Left lobe of liver (tissue), 2 donors: Measurements from ENCODE around the gene NPL. TPM values are rescaled to one million over a fixed set of nuclear protein-coding genes. Genes with fewer than 3 reads are reported as not detected.
A peak's percentile ranks its signal among the peaks of the same experiment; 100 is the strongest.

ENCODE experiments used
- ATAC-seq: fragments of 200-7000 bp; cut with Tn5 transposase; one replicate; pipeline ENCODE4 v1.9.1; 2020; ENCODE audit warnings: mild to moderate bottlenecking, moderate library complexity
- DNase-seq: peaks from one replicate; pipeline ENCODE4 v3.0.0-alpha.2; 2020; ENCODE audit warnings: low spot score
- total RNA-seq: library from RNA; stranded (reverse); gene quantifications from one replicate; pipeline ENCODE4 v1.2.1, GENCODE V29; 2021
- donor health status: DM: no; HTN: no; CAD: no; lungs with moderate emphysema.
- donor health status: DM: no; HTN: yes; CAD: no.

The NPL gene
- total RNA-seq, 1 donor from 2014 or later: 15.0 TPM

DNA sequence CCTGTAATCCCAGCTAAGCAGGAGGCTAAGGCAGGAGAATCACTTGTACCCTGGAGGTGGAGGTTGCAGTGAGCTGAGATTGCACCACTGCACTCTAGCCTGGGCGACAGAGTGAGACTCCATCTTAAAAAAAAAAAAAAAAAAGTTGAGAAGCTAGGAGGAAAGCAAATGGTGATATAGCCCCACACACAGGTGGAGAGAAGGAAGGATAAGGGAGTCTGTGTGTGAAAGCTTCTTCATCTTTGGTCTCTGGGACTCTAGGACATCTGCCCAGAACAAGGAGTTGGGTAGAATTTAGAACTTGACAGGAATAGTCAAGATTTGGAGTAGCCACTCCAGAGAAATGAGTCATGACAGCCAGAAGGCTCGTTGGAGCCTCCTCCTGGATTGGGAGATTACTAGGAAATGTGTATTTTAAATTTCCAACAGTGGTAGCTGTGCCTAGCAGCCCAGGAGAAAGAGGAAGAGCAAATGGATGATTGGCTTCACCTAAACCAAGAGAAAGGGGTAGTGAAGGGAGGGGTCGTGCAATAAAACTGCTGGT lies 19.9 kb downstream of the NPL start:
- DNase-seq (no peak), ATAC-seq (no peak)

DNA sequence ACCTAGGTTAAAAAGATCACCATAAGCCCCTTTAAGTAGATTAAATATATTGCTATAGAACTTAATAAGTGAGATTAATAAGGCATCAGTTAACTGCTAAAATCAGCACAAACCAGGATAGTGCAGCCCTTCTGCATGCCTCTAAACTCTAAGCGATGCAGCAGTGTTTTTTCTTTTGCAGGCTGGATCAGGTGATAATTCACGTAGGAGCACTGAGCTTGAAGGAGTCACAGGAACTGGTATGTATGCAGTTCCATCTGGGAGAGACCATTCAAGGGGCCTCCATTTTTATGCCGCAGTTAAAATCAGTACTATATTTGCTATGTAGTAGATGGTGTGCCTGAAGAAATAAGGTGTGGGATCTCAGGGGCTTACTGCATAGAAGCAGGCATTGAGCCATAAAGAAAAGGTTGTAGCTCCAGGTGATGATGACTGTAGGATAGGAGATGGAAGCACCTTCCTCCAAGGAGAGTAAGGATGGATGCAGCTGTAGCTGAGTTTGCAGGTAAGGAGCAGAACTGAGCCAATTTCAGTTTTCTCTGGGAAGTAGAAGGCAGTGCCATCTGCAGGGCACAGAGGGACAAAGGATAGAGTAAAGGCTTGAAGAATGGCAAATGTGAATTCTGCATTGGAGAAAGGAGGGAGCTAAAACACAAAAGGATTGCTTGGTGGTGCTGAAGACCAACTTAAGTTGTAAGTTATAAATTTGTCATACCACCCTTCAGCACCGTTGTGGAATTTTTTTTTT lies 22.6 kb downstream of the NPL start:
- DNase-seq: no peak
- ATAC-seq: peak; percentile 30

DNA sequence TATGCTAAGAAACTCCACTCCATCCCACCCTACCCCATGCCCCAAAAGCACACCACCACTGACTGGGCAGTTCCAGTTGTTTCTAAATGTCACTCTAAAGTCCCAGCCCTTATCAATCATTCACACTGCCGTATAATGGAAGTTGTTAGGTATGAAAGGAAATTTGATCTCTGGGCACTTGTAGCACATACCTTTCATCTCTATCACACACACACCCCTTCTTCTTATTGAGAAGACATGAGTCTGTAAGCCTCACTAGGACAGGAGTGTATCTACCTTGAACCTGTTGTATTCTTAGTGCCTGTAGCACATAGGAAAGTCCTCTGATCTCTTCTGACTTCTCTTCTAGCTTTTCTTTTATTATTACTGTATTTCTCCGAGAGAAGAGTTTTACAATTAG lies 27.3 kb downstream of the NPL start:
- DNase-seq (no peak), ATAC-seq (no peak)

DNA sequence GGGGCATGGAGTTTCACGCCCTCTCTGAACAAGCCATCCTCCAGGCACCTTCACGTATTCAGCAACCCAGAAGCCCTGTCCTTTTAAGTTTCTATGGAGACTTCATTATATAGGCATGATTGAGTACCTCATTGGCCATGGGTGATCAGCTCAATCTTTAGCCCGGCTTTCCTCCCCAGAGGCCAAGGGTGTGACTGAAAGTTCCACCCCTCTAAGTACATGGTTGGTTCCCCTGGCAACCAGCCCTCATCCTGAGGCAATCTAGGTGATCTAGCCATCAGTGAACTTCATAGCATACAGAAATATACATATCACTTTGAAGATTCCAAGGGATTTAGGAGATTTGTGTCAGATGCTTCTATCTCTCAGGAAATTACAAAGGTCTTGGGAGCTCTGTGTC lies 28.2 kb downstream of the NPL start:
- no peak for ATAC-seq
- no peak for DNase-seq

DNA sequence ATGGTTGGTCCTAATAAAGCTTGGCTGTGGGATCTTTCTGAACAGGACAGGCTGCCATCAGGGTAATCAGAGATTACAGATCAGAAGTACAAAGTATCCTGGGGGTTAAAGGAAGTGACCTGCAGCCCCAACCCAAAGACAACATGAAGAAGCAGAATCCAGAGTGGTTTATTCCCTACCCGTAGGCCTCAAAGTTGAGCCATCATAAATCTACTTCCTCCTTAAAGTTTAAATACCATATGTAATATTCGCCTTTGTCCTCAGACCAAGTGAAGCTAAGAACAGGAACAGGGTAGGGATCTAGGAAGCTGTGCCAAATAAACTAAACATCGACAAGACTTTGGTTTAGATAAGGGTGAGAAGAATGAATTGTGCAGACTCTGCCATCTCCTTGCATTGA lies 33.6 kb downstream of the NPL start:
- ATAC-seq: no peak
- no peak for DNase-seq

DNA sequence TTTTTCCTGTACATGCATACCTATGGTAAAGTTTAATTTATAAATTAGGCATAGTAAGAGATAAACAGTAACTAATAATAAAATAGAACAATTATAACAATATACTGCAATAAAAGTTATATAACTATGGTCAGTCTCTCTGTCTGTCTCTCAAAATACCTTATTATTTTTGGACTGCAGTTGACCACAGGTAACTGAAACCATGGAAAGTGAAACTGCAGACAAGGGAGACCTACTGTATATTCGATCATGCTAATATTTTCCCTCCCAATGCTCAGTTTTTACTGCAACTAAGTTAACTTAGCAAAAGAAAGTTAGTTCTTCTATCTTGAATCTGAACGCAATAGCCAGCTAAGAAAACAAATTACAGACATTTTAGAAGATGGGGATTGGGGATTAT lies 37.3 kb downstream of the NPL start:
- DNase-seq: no peak
- no peak for ATAC-seq

DNA sequence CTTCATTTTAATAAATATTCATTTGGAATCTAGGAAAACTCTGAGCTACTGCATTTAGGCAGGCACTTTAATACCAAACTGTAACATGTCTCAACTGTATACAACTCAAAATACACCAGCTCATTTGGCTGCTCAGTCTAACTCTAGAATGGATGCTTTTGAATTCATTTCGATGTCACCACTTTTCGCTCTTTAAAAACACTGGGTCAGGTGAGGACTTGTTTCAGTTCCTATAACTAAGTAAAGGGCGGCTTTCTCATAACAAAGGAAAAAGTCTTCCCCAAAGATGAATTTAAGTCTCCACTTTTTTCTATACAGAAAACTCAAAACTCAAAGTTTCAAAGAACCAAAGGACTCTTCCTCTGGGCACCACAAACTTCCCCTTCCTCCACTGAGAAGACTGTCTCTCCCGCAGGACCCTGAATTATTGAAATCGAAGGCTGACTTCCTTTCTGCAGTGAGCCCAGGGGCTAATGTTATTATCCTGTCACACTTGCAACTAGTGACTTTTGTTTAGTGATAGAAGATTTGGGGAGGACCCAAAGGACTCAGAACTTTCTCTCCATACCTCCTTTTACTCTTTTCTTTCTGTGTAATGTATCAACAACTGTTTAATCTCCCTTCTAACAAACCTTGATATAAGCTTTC lies 39.8 kb downstream of the NPL start:
- DNase-seq (no peak), ATAC-seq (no peak)

DNA sequence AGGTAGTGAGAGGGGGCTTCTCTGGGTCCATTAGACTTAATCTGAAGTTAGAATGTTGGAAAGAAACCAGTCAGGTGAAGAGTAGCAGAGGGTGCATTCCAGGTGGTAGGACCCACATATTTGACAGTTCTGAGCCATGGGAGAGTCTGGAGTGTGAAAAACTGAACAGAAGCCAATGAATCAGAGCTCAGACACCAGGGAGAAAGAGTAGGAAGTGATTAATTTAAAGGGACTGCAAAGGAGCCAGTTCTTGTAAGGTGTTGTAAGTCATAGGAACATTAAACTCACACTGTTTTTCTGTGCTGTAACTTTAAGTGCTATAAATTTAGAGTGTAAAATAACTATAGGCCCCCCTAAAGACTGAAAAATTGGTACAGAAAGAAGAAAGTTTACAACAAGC lies 43.7 kb downstream of the NPL start:
- ATAC-seq (no peak), DNase-seq (no peak)

DNA sequence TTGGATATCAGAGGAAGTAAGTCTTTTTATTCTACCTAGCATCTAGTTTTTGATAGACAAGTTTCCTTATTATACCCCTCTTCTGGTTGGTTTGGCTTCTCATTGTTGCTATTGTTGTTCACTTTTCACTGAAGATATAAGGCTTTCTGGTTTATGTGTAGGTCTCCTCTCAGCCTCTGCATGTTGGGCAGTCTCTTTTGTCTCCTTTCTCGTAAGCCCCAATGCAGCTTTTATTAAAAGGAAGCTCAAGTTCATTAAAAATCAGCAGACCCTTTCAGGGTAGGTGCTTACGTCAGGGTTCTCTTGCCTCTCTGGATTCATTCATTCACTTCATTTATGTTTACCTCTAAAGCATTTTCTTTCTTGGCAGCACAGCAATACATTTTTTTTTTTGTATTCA lies 44.8 kb downstream of the NPL start:
- no peak for ATAC-seq
- DNase-seq: no peak

DNA sequence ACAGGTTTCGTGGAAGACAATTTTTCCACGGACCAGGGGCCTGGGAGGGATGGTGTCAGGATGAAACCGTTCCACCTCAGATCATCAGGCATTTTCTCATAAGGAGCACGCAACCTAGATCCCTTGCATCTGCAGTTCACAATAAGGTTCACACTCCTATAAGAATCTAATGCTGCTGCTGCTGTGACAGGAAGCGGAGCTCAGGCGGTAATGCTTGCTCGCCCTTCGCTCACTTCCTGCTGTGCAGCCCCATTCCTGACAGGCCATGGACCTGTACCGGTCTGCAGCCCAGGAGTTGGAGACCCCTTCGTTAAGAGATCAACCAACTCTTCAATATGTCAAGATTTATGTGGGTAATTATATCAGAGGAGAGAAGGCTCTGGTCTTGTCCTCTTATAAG lies 46.2 kb downstream of the NPL start:
- no peak for DNase-seq

DNA sequence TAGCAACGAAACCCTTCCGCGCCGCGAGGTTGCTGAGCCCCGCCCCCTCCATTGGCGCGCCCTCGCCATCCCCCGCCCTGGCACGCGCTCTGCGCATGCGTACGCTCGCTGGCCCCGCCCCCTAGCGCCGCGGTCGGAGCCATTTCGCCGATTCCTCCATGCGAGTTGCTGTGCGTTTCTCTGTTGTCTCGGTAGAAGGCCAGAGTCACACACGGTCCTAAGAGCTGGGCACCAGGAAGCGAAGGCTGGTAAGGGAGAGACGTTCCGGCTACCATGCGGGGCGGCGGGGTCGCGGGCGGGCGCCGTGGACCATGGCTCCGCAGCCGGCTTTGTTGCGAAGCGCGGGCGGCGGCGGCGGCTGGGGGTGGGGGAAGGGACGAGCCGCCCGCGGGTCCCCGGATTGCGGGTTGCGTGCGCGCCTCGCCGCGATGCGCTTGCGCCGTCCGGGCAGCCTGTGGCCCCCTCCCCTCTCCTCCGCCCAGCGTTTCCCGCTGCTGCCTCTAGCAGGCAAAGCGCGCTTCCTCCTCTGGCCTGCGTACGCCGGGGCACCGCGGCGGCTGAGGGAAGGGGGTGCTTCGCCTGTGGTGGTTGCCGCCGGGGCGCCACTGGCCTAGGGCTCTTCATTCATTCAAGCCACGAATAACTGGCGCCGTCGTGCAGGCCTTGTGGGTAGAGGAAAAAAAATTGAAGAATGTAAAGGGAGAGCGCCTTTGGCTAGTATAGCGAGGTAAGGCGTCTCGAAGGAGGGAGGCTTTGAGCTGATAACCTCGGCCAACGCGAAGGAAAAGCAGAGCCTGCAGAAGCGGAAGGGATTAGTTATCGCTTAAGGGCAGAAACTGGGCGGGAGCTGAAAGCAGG lies 49.9 kb downstream of the NPL start, which contains the start of gene DHX9:
Gene DHX9, plus strand, starts transcription at position 139 of the 858 bp plus-strand sequence. CDS start 3,220 bp downstream, outside the sequence.
- peak; percentile 94 for ATAC-seq
- peak; percentile 95 for DNase-seq

More for the DNA sequence above, 46.2 kb downstream of the NPL start:
- no peak for ATAC-seq

DNA sequence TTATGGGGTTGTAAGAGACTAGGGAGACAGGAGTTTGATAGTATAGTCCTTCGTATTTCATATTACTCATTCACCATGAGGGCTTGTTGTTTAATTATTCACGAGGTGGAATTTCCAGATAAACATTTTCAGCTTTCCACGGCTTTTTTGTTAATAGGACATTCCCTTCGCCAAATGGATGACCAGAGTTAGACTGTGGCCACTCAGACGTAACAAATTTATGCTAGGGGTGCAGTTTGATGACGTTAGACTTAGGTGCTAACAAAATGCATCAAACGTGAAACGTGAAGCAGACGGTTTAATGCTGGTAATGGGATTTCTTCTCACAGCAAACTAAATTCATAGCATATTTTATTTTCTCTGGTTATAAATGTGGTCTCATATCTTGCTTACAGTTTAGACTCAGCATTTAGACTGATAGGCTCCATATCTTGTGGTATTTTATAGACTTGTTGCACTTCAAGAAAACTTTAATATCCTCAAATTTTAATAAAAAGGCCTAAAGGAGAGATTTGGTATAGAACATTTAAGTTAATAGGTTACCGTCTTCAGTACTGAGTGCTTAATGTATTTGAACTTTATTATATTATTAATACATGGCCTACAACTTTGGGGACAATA lies 51.9 kb downstream of the NPL start:
- ATAC-seq: no peak
- DNase-seq: no peak

DNA sequence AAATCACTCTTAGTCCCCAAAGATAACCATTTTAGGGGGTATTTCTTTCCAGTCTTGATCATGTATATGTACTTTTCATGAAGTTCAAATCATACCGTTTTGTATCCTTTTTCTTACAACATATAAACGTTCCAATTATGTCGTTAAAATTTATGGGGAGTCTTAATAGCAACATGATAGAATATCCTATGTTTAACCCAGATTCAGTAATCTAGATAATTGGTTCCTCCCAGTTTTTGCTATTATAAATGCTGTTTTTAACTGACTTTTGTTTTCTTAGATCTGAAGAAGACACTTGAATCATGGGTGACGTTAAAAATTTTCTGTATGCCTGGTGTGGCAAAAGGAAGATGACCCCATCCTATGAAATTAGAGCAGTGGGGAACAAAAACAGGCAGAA lies 52.7 kb downstream of the NPL start:
- no peak for DNase-seq

DNA sequence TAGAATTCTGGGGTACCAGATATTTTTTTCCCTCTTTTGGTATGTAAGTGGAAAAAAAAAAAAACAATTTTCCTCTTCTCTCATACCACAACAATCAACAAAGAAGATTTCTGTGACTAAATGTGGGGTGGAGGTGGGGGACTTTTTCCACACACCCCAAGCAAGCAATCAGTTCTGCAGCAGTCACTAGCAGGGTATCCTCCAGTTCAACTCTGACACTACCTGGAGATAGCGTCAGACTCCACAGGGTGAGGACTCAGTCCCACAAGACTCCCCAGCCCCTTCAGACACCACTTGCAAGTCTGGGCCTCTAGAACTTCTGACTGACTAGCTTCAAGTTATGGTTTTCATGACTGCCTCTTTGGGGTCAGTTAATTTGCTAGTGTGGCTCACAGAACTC lies 55.8 kb downstream of the NPL start:
- DNase-seq: no peak
- ATAC-seq: no peak

More for the DNA sequence above, 52.7 kb downstream of the NPL start:
- no peak for ATAC-seq

DNA sequence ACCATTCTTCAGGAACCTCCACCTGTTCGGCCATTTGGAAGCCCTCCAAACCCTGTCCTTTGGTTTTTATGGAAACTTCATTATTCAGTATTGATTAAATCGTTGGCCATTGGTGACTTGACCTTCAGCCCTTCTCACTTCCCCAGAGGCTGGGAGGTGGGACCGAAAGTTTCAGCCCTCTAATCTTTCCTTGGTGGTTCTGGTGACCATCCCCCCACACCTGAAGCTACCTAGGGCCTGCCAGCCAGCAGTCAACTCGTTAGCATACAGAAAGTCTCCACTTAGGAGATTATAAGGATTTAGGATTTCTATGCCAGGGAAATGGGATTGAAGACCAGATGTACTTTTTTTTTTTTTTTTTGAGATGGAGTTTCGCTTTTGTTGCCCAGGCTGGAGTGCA lies 56.3 kb downstream of the NPL start:
- no peak for DNase-seq
- ATAC-seq: no peak

DNA sequence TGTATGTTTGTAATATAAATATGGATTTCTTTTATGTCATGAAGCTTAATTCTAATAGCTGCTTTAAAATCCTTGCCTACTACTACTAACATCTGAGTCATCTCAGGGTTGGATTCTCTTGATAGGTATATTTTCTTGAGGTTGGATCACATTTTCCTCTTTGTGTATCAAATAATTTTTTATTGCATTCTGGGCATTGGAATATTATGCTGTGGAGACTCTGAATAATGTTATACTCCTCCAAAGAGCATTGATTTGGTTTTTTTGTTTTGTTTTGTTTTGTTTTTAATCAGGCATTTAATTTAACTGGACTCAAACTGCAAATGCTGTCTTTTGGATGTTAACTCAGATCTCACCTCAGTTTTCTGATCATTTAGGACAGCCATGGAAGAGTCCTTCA lies 57.5 kb downstream of the NPL start:
- DNase-seq: no peak
- ATAC-seq: no peak

DNA sequence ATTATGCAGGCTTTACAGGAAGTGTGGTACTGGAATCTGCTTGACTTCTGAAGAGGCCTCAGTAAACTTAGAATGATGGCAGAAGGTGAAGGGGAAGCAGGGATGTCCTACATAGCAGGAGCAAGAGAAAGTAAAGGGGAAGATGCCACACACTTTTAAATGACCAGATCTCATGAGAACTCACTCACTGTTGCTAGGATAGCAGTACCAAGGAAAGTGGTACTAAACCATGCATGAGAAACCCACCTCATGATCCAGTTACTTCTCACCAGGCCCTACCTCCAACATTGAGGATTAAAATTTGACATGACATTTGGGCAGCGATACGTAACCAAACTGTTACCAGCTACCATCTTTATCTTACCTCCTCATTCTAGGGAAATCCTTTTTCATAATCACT lies 59.2 kb downstream of the NPL start:
- ATAC-seq: no peak

DNA sequence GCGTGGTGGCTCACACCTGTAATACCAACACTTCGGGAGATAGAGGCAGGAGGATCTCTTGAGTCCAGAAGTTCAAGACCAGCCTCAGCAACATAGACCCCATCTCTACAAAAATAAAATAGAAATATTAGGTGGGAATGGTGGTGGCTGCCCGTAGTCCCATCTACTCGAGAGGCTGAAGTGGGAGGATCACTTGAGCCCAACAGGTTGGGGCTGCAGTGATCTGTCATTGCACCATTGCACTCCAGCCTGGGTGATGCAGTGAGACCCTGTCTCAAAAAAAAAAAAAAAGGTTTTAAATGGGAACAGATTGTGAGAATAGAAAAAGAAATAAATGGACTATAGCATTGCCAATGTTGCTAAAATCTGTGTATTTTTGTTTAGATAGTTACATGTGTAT lies 60.7 kb downstream of the NPL start:
- DNase-seq: no peak
- ATAC-seq: no peak

More for the DNA sequence above, 59.2 kb downstream of the NPL start:
- no peak for DNase-seq

DNA sequence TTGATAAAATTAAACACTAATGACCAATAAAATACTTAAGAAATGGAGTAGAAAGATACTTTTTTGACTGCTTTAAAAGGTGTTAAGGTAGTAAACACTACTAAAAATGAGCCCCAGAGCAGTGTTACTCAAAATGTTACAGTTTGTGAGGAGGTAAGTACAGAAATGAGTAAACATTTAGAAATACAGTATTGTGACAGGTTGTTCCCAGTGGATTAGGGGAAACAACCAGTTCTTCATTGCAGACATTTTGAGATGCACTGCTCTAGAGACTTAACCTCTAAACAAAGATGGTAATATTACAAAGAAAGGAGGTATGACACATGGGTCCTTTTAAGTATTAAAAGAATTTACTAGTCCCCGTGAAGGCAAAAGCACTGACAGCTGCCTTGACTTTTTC lies 62.3 kb downstream of the NPL start:
- no peak for ATAC-seq
- DNase-seq: no peak

DNA sequence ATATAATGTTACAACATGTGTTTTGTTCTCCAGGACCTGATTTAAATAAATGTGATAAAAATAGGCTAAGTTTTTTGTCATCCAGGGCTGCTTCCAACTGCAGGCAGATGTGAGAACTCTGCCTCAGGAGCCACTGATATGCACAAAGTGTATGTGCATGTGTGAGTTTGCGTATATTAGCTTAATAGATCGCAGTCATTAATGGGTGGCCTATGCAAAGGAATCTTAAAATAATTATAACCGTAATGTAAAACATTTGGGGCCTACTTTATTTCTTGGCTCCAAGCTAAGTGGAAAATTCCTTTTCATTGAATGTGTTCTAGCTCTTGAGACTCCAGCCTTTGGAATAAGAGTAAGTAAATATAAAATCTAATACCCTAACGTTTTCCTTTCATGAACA lies 66.3 kb downstream of the NPL start:
- DNase-seq: no peak
- no peak for ATAC-seq

DNA sequence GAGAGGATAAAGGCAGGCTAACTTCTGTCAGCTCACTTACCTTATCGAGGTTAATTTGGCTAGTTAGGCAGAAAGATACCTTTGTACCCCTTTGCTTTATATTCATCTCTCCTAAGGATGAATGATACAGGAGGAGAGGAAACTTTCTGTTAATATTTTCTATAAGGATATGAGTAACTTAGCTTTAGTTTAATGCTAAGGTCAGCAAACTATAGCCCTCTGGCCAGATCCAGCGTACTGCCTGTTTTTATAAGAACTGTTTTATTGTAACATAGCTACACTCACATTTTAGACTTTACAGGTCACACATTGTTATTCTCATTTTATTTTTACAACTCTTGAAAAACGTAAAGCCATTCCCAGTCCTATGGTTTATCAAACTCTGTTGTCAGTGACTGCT lies 67.6 kb downstream of the NPL start:
- DNase-seq: no peak
- no peak for ATAC-seq
